Sigmoid colon (tissue), 7 donors: ENCODE results near the gene MAGEF1. TPM values are rescaled to one million over a fixed set of nuclear protein-coding genes. Genes with fewer than 3 reads are reported as not detected.

ENCODE experiments used
- DNase-seq: peaks from one replicate; pipeline ENCODE4 v3.0.0-alpha.2; 2019
- H3K27ac ChIP-seq, 4 donors: fragments of 200-600 bp; sonication (generic); one replicate each; pipeline ENCODE4 v1.5.1; 2016 to 2019; ENCODE audit warnings: mild to moderate bottlenecking in 1 of 4
- H3K27me3 ChIP-seq, 3 donors: fragments of 200-600 bp; sonication (generic); one replicate each; pipeline ENCODE4 v1.5.1; 2019; ENCODE audit warnings: mild to moderate bottlenecking in 1 of 3
- H3K36me3 ChIP-seq, 4 donors: fragments of 200-600 bp; sonication (generic); one replicate each; pipeline ENCODE4 v1.5.1; 2016 to 2019
- H3K4me1 ChIP-seq, 4 donors: fragments of 200-600 bp; sonication (generic); one replicate each; pipeline ENCODE4 v1.5.1; 2017 to 2019
- H3K4me3 ChIP-seq, 4 donors: fragments of 200-600 bp; sonication (generic); one replicate each; pipeline ENCODE4 v1.5.1; 2017 to 2019; ENCODE audit warnings: mild to moderate bottlenecking in 2 of 4, moderate library complexity in 1 of 4
- H3K9me3 ChIP-seq, 4 donors: fragments of 200-600 bp in 3 of 4; sonication (generic) in 3 of 4; one replicate each; pipeline versions ENCODE4 v1.5.1 to v1.6.1; 2013 to 2019
- EP300 ChIP-seq, 4 donors: sonication (generic); formaldehyde crosslinking; IDR thresholded peaks; one replicate each; pipeline ENCODE4 v1.6.1; 2017; ENCODE audit warnings: antibody characterized with exemption in 4 of 4
- POLR2A ChIP-seq, 2 donors: fragments of 450-650 bp; IDR thresholded peaks; one replicate each; pipeline ENCODE4 v1.6.1; 2016; ENCODE audit warnings: antibody characterized with exemption in 2 of 2, mild to moderate bottlenecking in 2 of 2, moderate library complexity in 2 of 2
- POLR2AphosphoS5 ChIP-seq, 4 donors: sonication (generic); formaldehyde crosslinking; IDR thresholded peaks; one replicate each; pipeline ENCODE4 v1.6.1; 2017; ENCODE audit warnings: antibody characterized with exemption in 4 of 4
- WGBS, 2 donors: extraction: QIAGEN DNeasy Blood & Tissue Kit; methylation state at CpG; one replicate each; pipeline ENCODE4 v1.1.7; 2013; 5-methylcytosine and 5-hydroxymethylcytosine counted together
- intact Hi-C: fragments of 100-400 bp; cut with DNase I; formaldehyde crosslinking; loops from one replicate; pipeline ENCODE4 v1.15.1; 2023
- polyA plus RNA-seq, 3 donors: library from polyadenylated mRNA; stranded (reverse); fragments of 200-250 nt; gene quantifications; one replicate each; pipeline ENCODE4 v1.2.3, GENCODE V29; 2013
- total RNA-seq, 4 donors: library from RNA; depleted of rRNA; stranded (reverse); fragments of >200 nt; gene quantifications; one replicate each; pipeline ENCODE4 v1.1.0, GENCODE V29; 2016
- TF ChIP-seq, protein P1 (sequence below), 4 experiments: fragments of 450-650 bp in 3 of 4; fragments of 200-600 bp in 1 of 4; IDR thresholded peaks; one replicate each; pipeline ENCODE4 v1.5.1; 2016 to 2019; ENCODE audit warnings: antibody characterized with exemption in 4 of 4, mild to moderate bottlenecking in 3 of 4, moderate library complexity in 2 of 4
- donor health status: healthy with polysubstance abuse.
- donor health status: Bipolar disorder and iron deficiency.
- donor health status: healthy.

MAGEF1 gene
- total and polyA plus RNA-seq, 7 donors: 29.4 to 43.6 (median 32.9) TPM

DNA sequence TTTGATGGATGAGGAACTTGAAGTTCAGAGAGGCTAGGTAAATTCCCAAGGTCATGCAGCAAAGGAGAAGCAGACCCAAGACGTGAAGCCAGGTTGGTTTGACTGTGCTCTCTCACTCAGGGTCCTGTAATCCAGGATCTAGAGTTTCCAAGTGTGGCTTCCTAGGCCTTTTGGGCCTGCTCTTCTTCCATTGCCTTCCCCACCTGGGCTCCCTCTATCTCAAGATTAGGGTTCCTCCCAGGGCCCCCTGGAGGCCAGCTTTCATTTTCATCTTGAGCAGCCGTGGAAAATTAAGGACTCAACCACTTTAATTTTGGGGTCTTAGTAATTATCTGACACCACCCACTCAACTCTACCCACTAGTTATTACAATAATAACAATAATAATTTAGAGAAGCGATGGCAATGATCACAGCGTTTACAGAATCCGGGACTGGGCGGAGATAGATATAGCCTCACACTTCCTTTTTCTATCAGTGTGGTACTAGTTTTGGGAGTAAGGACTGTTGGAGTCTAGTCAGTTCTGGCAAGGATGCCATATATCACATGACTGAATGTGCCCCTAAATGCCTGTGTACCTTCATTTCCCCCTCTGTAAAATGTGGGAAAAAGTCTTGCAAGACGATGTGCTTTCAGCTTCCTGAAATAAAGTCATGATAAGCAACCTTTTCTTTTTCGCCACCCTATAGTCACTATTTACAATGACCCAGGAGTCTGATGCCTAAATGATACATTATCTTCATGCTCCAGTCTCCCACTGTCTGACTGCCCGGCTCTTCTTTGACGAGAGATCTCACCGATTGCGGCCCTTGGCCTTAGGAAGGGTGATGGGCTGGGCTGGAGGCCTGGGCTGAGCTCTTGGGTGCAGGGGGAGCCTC is 30.2 kb upstream of the MAGEF1 start:
- Histone ChIP-seq H3K9me3 (no peaks in the 10 kb centered on the region), H3K27me3 (no peaks in the 10 kb centered on the region), H3K4me3 (no peak overlapping the region), H3K27ac (peak overlapping the region in 1 of 4 donors; percentile 57), H3K36me3 (no peaks in the 10 kb centered on the region), H3K4me1 (peaks cover 0 to 18% (median 9%) of the 10 kb centered on the region in 4 donors)
- no peak for DNase-seq
- intact Hi-C loops: no loop called here
- WGBS, 2 donors: 79 to 83% methylated on average over 12 of the region's 12 CpGs
- TF ChIP-seq POLR2A (IDR thresholded peaks at IDR 0.05) (no peak), EP300 (IDR thresholded peaks at IDR 0.05) (no peak), POLR2AphosphoS5 (IDR thresholded peaks at IDR 0.05) (no peak)
- TF ChIP-seq, protein P1, sequence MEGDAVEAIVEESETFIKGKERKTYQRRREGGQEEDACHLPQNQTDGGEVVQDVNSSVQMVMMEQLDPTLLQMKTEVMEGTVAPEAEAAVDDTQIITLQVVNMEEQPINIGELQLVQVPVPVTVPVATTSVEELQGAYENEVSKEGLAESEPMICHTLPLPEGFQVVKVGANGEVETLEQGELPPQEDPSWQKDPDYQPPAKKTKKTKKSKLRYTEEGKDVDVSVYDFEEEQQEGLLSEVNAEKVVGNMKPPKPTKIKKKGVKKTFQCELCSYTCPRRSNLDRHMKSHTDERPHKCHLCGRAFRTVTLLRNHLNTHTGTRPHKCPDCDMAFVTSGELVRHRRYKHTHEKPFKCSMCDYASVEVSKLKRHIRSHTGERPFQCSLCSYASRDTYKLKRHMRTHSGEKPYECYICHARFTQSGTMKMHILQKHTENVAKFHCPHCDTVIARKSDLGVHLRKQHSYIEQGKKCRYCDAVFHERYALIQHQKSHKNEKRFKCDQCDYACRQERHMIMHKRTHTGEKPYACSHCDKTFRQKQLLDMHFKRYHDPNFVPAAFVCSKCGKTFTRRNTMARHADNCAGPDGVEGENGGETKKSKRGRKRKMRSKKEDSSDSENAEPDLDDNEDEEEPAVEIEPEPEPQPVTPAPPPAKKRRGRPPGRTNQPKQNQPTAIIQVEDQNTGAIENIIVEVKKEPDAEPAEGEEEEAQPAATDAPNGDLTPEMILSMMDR (IDR thresholded peaks at IDR 0.05): no peak

- no peak for DNase-seq
- whole genome bisulfite sequencing, 2 donors: 95 to 96% methylated on average over 8 of the region's 8 CpGs
- no peak for TF ChIP-seq POLR2AphosphoS5 (IDR thresholded peaks at IDR 0.05)
- TF ChIP-seq, protein P1 (IDR thresholded peaks at IDR 0.05): no peak
- no peaks in the 10 kb centered on the region for H3K9me3 ChIP-seq
- no peaks in the 10 kb centered on the region for H3K27me3 ChIP-seq
- H3K4me3 ChIP-seq: no peak overlapping the region
- no peak overlapping the region for H3K27ac ChIP-seq
- H3K36me3 ChIP-seq: no peaks in the 10 kb centered on the region
- intact Hi-C loops: no loop called here
- H3K4me1 ChIP-seq: peaks cover 0 to 18% (median 9%) of the 10 kb centered on the region in 4 donors
Observed at GRCh38 chr3:184741259-184741556, 29.3 kb upstream of the MAGEF1 start.

GRCh38 chr3:184740509-184741258 is 28.8 kb upstream of the MAGEF1 start:
- WGBS, 2 donors: 80 to 82% methylated on average over 9 of the region's 9 CpGs
- TF ChIP-seq, protein P1 (IDR thresholded peaks at IDR 0.05): no peak
- TF ChIP-seq POLR2A (IDR thresholded peaks at IDR 0.05): no peak
- no peak for TF ChIP-seq POLR2AphosphoS5 (IDR thresholded peaks at IDR 0.05)
- TF ChIP-seq EP300 (IDR thresholded peaks at IDR 0.05): no peak
- no peak overlapping the region for H3K4me3 ChIP-seq
- intact Hi-C loops: no loop called here
- DNase-seq: no peak
- no peaks in the 10 kb centered on the region for H3K36me3 ChIP-seq
- peaks cover 0 to 18% (median 9%) of the 10 kb centered on the region in 4 donors for H3K4me1 ChIP-seq
- no peak overlapping the region for H3K27ac ChIP-seq
- no peaks in the 10 kb centered on the region for H3K27me3 ChIP-seq
- no peaks in the 10 kb centered on the region for H3K9me3 ChIP-seq

GRCh38 chr3:184739594-184740505 is 28.0 kb upstream of the MAGEF1 start:
- intact Hi-C loops: no loop called here
- DNase-seq: no peak
- Histone ChIP-seq H3K4me3 (no peak overlapping the region), H3K36me3 (no peaks in the 10 kb centered on the region), H3K4me1 (peaks cover 0 to 18% (median 9%) of the 10 kb centered on the region in 4 donors), H3K27ac (no peak overlapping the region), H3K9me3 (no peaks in the 10 kb centered on the region), H3K27me3 (no peaks in the 10 kb centered on the region)
- 86 to 91% methylated on average over 5 of the region's 5 CpGs for WGBS, 2 donors
- TF ChIP-seq POLR2AphosphoS5 (IDR thresholded peaks at IDR 0.05) (no peak), EP300 (IDR thresholded peaks at IDR 0.05) (no peak), POLR2A (IDR thresholded peaks at IDR 0.05) (no peak)
- TF ChIP-seq, protein P1 (IDR thresholded peaks at IDR 0.05): no peak
